Muscle of back (tissue), 11 donors: ENCODE results near the gene AKAP13. TPM values are rescaled to one million over a fixed set of nuclear protein-coding genes. Genes with fewer than 3 reads are reported as not detected.

Experiments used
- DNase-seq, 3 donors: peaks; one replicate each; pipeline versions ENCODE4 v3.0.0 to v3.0.0-alpha.2; 2013
- polyA plus RNA-seq, 10 donors: library from polyadenylated mRNA; unstranded; fragments of 120-200 nt; gene quantifications; one replicate each; pipeline ENCODE4 v1.2.1, GENCODE V29; 2013; ENCODE audit not compliant: insufficient read length in 10 of 10

The AKAP13 gene
- polyA plus RNA-seq, 10 donors = 58.9 to 89.6 (median 65.7) TPM

DNA sequence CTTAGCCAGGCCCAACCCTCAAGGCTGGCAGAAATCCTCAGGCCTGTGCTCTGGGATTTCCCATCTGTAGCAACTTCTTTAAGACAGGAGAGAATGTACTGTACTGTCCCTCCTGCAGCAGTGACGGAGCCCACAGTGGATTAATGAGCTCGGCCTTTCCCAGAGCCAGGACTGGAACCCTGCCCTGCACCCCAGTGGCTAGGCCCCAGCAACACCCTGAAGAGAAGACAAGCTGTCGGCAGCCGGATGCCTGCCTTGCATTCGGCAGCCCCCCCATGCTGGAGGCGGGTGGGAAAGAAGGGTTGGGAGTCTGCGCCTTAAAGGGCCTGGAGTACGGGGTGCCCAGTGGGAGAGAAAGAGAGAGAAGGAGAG lies 382.3 kb downstream of the AKAP13 start:
- no peak for DNase-seq

DNA sequence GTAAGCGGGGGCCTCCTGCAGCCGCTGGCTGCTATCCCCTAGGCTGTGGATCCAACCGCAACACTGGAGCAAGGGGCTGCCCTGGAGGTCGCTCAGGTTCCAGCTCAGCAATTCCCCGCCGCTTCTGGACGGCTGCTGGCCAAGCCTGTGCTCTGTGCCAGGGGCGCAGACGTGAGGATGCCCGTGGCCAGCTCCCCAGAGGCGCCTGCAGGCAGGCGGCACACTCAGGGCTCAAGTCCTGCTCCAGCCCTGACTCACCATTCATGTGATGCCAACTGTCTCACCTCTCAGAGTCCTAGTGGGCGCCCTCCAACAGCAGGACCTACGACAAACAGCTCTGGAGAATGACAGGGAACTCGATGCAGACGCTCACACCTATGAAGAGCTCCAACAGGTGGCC lies 382.8 kb downstream of the AKAP13 start:
- no peak for DNase-seq

DNA sequence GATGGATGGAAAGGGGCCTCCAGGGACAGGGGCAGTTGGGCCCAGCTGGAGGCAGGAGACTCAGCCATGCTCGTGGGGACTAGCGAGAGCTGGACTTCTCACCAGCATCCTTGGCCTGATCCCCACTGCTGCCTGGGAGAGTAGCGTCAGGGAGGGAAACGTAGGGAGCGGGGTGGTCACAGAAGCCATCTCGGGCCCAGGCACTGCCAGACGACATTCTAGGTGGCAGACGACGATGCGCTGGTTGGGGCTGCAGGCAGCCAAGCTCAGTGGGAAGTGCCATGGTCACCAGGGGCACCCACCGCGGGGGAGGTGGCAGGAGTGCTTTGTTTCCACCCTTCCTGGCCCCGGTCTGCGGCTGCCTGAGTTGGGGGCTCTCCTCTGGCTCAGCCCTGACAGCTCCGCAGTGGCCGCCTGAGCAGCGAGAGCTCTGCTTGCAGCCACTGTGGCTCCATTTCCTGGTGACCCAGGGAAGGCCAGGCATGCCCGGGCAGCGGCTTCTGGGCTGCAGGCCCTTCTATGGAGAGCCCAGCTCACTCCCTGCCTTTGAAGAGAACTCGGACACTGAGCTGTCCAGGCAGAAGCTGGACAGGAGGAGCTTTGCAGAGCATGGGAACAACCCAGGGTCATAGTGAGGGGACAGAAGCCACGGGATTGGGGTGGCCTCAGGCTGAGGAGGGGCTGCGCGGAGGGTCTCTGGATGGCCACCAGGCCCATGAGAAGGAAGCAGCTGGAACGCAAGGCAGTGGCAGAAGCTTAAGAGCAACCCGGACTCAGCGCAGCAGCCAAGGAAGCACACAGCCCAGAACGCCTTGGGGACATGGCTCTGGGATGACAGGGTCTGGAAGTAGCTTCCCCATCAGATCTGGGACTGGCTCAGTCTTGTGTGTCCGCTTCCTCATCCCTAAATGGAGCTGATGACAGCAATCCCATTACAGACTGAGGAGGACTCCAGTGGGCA lies 383.6 kb downstream of the AKAP13 start:
- no peak for DNase-seq

DNA sequence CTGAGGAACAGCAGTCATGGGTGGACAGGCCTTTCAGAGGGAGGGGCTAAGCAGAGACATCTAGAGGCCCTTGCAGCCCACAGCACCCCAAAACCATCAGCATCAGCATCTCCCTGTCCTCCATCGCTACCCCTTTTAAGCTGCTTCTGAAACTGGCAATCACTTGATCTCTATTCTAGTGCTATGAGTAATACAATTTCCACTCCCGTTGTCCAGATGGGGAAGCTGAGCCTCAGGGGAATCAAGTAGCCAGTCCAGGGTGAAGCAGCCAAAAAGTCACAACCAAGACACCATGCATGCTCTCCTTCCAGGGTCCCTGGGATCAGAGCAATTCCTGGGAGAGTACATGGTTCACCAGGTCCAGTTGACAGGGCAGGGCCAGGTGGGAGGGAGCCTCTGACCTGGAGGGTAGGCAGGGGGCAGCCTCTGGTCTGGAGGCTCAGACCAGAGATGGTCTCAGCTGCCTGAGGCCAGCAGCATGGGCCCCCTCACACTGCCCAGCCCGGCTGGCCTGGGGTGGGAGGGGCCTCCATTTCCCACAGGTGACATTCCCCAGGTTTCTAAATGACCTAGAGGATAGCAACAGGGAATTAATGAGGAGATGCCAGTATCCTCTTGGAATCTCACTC lies 384.4 kb downstream of the AKAP13 start:
- peak in 1 of 3 donors; percentile 62 for DNase-seq

DNA sequence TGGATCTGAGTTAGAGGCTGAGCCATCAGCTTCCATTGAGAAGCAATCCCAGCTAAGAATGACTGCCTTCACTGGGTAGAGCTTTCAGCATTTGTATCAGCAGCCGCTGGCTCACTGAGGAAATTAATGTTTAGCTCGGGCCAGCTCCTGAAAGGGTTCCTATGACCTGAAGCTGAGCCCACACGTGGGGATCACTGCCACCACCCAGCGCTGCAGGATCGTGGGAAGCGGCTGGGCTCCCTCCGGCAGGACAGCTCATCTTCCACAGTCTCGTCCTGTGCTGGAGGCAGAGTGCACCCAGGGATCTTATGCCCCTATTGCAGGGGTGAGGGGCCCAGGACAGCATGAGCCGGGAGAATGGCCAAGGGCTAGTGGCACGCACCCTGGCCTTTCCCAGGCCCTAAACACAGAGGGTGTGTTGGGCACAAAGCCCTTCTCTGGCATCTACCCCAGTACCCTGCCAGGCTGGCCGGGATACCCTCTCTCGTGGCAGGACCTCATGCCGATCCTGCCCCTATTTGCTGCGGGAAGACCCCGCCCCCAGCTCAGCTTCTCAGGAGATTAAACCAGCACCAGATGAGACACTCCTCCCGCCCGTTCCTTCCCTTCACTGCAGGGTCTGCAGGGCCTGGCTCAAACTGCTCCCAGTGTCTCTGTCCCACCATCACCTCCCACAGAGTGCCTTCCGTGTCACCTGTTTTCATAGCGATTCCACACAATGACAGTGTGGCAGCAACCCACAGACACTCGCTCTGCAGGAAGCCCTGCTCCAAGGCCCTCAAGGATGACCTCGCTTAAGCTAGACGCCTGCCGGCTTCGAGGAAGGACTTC lies 385.8 kb downstream of the AKAP13 start:
- no peak for DNase-seq

DNA sequence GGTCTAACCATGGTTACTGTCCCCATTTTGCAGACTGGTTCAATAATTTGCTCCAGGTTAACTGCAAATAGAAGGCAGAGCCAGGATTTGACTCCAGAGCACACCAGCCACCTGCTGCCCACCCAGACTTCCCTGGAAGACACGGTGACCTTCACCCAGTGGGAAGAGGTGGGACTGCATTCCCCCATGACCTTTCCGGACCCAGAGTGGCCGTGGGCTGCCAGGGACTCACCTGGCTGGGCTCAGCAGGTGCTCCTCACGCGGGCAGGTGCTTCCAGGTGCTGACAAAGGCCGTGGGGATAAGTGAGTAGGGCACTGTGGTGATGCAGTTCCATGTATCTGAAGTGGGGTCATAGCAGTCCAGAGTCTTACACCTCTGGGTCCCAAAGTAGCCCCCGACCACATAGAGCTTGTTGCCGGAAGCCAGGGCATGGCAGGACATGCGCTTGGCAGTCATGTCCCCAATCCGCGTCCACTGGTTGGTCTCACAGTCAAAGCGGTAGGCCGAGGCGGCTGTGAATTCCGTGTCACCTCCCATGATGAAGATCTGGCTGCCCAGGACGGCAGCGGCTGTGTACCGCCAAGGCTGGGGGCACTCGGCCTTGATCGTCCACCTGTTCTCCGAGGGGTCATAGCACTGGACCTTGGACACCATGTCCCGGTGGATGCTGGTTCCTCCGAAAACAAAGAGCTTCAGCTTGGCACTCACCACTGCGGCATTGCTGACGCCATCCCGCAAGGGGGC lies 387.6 kb downstream of the AKAP13 start:
- no peak for DNase-seq

DNA sequence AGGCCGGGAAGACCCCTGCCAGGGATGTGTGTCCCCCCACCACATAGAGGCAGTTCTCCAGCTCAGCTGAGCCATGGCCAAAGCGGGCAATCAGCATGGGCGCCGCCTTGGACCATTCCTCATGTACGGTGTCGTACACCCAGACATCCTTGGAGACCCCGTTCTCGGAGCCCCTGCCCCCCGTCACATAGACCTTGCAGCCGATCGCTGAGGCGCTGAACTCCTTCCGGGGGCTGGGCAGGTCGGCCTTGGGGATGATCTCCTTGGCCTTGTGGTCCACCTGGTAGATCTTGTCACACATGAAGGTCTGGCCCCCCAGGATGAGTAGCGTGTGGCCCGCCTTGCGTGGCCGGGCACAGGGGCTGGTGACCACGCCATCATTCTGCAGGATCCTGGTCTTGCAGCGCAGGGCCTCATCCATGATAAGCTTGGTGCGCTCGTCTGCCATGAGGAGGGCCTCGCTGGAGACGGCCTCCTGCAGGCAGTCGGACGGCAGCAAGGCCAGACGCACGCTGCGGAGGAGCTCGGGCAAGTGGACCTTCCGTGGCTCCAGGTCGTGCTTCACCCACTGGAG lies 388.3 kb downstream of the AKAP13 start:
- DNase-seq = no peak

DNA sequence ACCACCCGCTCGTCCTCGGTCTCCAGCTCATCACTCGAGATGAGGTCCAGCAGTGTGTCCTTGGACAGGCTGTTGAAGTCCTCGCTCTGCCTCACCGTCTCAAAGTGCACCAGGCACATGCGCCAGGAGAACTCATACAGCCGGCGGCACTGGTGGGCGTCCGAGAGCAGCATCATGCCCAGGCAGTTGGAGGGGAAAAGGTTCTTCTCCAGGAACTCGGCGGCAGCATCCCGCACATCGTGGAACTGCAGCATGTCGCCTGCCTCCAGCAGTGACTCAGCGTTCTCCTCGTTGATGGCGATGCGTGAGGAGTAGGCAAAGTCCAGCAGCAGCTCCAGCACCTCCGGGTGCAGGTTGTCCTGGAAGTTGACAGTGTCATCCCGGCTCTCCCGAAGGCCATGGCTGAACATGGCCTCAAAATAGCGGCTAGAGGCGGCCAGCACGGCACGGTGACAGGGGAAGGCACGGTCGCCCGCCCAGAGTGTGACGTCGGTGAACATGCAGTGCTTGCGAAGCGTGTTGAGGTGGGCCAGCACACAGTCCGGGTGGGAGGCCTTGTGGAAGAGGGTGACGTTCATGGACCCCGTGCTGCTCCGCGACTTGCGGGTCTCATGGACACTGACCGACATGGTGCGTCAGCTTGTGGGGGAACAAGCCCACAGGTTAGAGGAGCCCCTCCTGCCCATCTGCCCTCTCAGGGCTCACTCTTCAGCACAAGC lies 388.9 kb downstream of the AKAP13 start:
- no peak for DNase-seq

DNA sequence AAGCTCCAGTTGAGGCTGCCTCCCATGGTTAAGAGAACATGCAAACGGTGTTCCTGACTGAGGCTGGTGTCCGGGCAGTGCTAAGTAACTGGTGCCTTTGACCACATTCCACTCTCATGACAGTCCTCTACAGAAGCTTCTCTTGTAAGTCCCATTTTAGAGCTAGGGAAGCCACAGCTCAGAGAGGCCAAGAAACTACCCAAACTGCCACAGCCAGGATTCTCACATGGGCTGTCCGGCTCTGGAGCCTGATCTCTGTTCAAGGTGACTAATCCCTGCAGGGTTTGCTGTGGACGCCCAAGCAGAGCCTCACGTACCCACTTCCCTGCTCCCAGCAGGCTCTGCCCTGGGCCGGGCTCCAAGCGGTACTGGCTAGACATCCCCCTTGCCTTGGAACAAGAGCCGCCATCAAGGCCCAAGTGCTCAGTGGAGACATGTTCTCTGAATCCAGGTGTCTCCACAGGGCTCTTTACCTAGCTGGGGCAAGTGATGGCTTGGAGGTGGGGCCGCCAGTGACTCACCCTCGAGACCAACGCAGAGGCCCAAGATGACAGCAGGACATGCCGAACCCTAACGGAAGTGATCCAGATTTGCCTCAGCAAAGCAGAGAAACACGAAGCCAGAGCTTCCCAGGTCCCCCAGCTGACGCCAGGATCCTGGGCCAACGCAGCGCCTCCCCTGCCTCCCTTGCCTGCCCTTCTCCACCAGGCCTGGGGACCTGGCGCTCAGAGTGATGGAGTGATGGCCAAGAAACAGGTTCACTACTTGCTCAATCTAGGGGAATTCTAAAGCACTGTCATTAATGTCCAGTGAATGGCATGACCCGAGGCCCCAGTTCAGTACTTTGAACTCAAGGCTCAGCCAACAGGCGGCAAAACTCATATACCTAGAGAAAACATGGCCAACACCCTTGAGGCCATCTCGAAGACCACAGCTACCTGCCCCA lies 390.0 kb downstream of the AKAP13 start:
- DNase-seq = no peak

DNA sequence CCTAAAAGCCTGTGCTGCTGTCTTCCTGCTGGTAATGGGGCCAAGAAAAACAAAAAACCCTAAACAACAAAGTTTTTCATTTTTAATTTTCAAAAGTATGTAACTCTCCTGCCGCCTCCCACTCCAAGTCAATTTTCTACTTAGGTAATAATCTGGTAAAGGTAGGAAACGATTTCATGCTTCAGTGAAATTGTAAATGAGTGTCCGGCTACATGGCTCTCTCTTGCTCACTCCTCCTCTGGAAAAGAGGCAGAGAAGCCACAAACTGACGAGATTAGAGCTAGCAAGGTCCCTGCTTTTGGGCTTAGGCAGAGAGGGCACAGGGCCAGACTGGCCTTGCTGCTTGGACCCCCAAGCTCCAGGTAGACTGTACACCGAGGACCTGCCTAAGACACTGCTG lies 390.9 kb downstream of the AKAP13 start:
- no peak for DNase-seq

DNA sequence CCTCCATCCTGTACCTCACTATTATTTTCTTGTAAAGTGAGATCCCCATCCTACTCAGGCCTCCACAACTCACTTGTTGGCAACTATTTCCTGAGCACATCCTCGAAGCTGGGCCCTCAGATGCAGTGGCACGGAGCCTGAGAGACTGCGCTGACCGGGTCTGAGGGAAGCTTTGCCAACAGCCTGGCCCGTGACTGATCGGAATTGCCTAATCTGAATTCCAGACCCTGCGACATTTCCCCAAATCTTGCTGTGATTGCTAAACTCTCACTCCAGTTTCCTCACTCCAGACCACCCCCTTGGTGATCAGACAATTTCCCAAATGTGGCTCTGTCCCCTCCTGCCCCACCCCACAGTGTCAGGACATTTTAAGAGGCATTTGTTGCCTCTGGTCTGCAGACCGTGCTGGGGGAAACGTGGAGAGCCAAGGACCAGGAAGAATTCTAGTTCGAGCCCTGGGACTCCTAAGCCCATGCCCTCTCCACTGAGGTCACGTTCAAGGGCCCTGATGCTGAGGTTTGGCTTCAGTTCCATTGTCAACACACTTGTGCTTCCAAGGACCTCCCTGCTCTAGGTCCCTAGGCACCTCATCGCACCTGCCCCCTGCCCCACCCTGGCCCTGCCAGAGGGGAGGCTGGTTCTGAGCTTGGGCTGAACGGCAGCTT lies 391.5 kb downstream of the AKAP13 start:
- no peak for DNase-seq

DNA sequence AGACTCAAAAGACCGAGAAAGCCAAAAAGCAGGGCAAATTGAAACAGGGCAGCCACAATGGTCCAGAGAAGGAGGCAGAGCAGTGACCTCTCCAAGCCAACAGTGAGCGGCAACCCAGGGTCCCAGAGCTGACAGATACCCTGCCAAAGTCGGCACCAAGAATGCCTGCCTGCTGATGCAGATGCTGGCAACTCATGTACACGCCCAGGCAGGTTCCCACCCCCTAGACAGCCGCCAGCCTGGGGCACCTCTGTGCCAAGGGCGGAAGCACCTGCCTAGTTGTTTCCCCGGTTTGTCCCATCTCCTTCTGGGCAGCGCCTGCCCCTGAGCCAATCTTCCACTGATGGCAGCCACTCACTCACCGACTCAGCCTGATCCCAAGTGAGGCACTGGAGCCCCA lies 392.3 kb downstream of the AKAP13 start:
- DNase-seq = no peak

DNA sequence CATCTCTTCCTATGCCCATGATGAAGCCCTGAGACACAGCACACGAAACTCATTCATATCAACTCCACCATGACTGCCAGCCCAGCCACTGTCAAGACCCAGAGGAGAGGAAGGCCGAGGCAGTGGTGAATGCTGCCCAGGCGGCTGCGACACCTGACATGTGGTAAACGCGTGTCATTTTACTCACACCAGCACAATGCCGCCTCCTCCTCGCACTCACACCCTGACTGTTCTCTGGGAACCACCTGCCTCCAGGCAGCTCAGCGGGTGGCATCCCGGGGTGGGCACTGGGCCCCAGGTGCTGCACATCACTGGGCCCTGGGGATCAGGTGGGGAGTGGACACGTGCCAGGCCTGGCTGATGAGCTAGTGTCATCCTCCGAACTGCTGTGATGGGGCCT lies 392.8 kb downstream of the AKAP13 start:
- DNase-seq = no peak

DNA sequence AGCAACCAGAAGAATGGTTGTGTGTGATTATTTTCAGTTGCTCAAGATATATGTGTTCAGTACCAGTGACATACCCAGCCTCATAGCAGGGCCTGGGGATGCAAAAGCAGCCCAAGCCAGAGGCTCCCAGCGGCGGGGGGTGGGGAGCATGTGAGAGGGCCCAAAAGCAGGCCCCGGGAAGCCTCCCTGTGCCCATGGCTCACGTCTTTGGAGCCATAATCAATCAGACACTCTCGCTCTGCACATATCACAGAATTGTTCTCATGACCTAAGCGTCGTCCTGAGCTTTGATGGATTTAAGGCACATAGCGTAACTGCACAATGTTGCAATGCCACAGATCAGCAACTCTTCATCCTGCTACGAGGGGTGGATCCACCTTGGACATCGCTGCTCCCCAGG lies 393.6 kb downstream of the AKAP13 start:
- no peak for DNase-seq

DNA sequence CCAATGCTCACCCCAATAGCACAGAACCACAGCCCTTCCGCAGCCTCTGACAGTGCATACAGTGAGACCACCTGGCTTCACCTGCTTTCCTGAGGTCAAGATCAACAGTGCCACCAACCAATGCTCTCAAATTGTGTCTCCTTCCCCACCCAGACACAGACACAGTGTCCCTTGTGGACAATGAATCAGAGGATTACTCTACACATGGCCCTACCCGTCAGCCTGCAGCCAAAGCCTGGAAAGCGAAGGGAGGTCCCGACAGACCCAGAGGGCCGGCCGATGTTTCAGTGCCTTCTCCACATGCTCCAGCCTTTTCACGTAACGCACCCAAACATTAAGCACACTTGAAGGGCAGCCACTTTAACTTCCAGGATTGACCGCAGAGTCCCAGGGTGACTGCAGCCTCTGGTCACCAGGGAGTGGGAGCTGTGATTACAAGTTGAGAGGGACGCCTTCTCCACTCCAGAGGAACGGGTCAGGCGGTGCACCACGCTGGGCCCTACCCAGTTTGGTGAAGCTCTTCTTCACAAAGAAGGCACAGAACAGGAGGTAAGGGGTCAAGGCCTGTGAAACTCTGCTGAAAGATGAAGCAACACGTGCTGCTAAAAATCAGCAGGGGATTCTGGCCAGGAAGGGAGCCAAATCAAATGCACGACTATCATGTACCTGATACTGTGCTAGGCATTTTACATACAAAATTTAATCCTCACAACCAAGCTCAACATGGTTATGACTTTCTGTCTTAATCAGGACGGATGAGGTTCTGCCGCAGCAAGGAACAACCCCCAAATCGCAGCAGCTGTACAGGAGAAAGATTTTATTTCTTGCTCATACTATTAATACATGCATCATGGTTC lies 397.1 kb downstream of the AKAP13 start:
- no peak for DNase-seq

DNA sequence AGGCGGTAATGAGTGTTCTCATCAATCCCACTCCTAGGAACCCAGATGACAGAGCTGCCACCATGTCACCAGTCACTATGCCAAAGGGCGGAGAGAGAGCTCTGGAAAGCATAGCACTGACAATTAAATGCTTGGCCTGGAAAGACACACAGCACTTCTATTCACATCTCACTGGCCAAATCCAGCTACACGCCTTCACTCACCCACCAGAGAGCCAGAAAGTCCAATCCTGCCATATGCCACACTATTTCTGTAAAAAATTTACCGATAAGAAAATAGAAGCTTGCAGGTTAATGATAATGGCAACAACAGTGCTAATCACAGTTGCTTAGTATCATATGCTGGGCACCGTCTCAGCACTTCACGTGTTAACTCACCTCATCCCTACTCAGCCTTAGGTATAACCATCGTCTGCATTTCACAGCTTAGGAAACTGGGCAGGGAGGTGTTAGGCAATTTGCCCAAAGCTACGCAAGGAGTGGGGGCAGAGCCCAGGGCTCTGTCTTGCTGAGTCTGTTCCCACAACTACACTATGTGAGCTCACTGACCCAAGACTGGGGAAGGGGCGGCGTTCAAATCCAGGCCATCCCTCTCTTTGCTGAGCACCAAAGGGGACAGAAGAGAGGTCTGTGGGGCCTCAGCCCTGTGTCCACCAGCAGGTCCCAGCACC lies 397.8 kb downstream of the AKAP13 start:
- no peak for DNase-seq

DNA sequence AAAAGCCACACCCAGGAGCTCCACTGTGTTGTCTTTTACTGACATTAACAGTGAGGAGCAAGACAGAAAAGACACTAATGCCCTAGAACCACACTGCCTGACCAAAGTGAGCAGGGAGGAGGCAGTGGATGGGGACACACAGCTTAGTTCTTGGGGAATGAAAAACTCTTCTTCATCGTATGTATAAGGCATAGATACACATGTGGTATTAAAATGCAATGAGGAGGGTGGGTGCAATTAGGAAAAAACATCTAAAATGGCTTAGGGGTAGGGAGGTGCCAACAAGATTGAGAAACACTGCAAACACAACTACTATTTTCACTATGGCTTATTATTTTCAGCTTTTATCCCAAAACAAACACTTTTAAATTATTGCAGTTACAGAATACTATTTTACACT lies 398.8 kb downstream of the AKAP13 start:
- DNase-seq = no peak
